ENCODE results near the gene ID4. TPM values are rescaled to one million over a fixed set of nuclear protein-coding genes. Genes with fewer than 3 reads are reported as not detected.

The ID4 gene
- total and polyA plus RNA-seq, 2 of the 8 experiments (the other 6 are each of a cell fraction or from before 2014, with no cell fraction given): 2.0 to 8.3 TPM

GRCh38 chr6:19844689-19845088 is 7.5 kb downstream of the ID4 start:
- Histone ChIP-seq H3K4me2 (ENCODE audit: insufficient read depth in 1 of 2, low read depth in 2 of 2, low read length in 2 of 2) (no peak overlapping the region), H2AFZ (ENCODE audit: low read length) (no peak overlapping the region), H3K79me2 (ENCODE audit: control insufficient read depth in 1 of 2, insufficient read depth in 2 of 2, low read length in 2 of 2) (peaks cover 0 to 13% of the 10 kb centered on the region in 2 experiments; a peak in 2 of 4 replicates), H3K14ac (ENCODE audit: insufficient read length) (no peak overlapping the region), H4K91ac (replicated peaks; ENCODE audit: insufficient read length, low read length) (no peak overlapping the region), H3K56ac (replicated peaks; ENCODE audit: insufficient read length, low read depth, low read length) (no peak overlapping the region), H2BK20ac (ENCODE audit: low read length) (no peak overlapping the region), H2BK12ac (ENCODE audit: low read depth, low read length) (no peak overlapping the region), H3K18ac (ENCODE audit: extremely low read depth, low read length) (no peak overlapping the region), H3K79me1 (ENCODE audit: low read depth, low read length) (no peaks in the 10 kb centered on the region), H3K36me3 (ENCODE audit: control insufficient read depth in 2 of 4, insufficient read depth in 4 of 4, low read length in 3 of 4) (peaks cover 0 to 18% (median 0%) of the 10 kb centered on the region in 4 experiments; a peak in 1 of 8 replicates), H2BK15ac (ENCODE audit: low read length) (no peak overlapping the region), H3K4me3 (ENCODE audit: extremely low read depth in 1 of 4, insufficient read depth in 2 of 4, low read depth in 3 of 4, low read length in 4 of 4) (no peak overlapping the region), H3K4me1 (replicated peaks in 1 of 4; ENCODE audit: control insufficient read depth in 3 of 4, insufficient read depth in 4 of 4, low read length in 3 of 4) (peaks cover 0 to 8% (median 3%) of the 10 kb centered on the region in 4 experiments; a peak in 3 of 7 replicates), H3K27me3 (replicated peaks in 1 of 4; ENCODE audit: control insufficient read depth in 3 of 4, extremely low read depth in 1 of 4, insufficient read depth in 3 of 4, low read length in 3 of 4) (no peaks in the 10 kb centered on the region), H2BK5ac (ENCODE audit: low read depth, low read length) (no peak overlapping the region), H3K4ac (replicated peaks; ENCODE audit: insufficient read length, low read depth, low read length) (no peak overlapping the region), H3K27ac (ENCODE audit: low read depth, low read length) (no peak overlapping the region), H2AK5ac (ENCODE audit: low read depth, low read length) (no peak overlapping the region), H2BK120ac (replicated peaks; ENCODE audit: low read depth, low read length) (no peak overlapping the region), H3K23me2 (ENCODE audit: low read depth, low read length) (no peaks in the 10 kb centered on the region), H4K8ac (ENCODE audit: extremely low read depth, insufficient read depth, low read length) (no peak overlapping the region), H4K20me1 (replicated peaks in 1 of 2; ENCODE audit: control insufficient read depth in 1 of 2, insufficient read depth in 2 of 2, low read length in 2 of 2) (no peaks in the 10 kb centered on the region), H3K9me3 (ENCODE audit: insufficient read depth in 2 of 2, low read depth in 1 of 2, low read length in 1 of 2) (no peaks in the 10 kb centered on the region), H4K5ac (ENCODE audit: insufficient read length, low read depth, low read length) (no peak overlapping the region), H3K9ac (replicated peaks in 1 of 4; ENCODE audit: extremely low read depth in 1 of 4, low read depth in 3 of 4, low read length in 3 of 4) (no peak overlapping the region), H3K23ac (ENCODE audit: insufficient read length) (no peak overlapping the region)
- WGBS, 2 experiments (ENCODE audit: extremely low coverage in 1 of 2, insufficient coverage in 1 of 2, insufficient read length in 1 of 2, insufficient replicate concordance in 2 of 2, low coverage in 1 of 2, low lambda C conversion rate in 2 of 2, missing lambda C conversion rate in 1 of 2): 88% methylated on average over 2 of the region's 2 CpGs; no CpG with 5 or more reads in 1 of the 2 experiments
- DNase-seq (ENCODE audit: low read depth in 1 of 2, low spot score in 2 of 2): no peak
- TF ChIP-seq BRCA1 (IDR thresholded peaks at IDR 0.05; ENCODE audit: low read depth, low read length) (no peak), RXRA (IDR thresholded peaks at IDR 0.05; ENCODE audit: insufficient read depth, low read depth, low read length) (no peak), MAX (IDR thresholded peaks at IDR 0.05) (no peak), RFX5 (IDR thresholded peaks at IDR 0.05; ENCODE audit: borderline replicate concordance, low read depth, low read length) (no peak), ZNF274 (IDR thresholded peaks at IDR 0.05; ENCODE audit: borderline replicate concordance, extremely low read depth, low read length) (no peak)
- TF ChIP-seq, protein P1, sequence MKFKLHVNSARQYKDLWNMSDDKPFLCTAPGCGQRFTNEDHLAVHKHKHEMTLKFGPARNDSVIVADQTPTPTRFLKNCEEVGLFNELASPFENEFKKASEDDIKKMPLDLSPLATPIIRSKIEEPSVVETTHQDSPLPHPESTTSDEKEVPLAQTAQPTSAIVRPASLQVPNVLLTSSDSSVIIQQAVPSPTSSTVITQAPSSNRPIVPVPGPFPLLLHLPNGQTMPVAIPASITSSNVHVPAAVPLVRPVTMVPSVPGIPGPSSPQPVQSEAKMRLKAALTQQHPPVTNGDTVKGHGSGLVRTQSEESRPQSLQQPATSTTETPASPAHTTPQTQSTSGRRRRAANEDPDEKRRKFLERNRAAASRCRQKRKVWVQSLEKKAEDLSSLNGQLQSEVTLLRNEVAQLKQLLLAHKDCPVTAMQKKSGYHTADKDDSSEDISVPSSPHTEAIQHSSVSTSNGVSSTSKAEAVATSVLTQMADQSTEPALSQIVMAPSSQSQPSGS (IDR thresholded peaks at IDR 0.05; ENCODE audit: low read length): no peak
- ChIA-PET CTCF (ENCODE audit: partially characterized antibody) (no interaction called here), POLR2A (ENCODE audit: partially characterized antibody) (no interaction called here)
- FAIRE-seq: no peak

Data from H1 (cell line).